HEK293T (cell line): ENCODE measurements around the gene TENT5D.

Experiments
- ARNT ChIP-seq: fragments of 450-650 bp; IDR thresholded peaks from 2 replicates; pipeline ENCODE4 v1.6.1; 2017; ENCODE audit warnings: mild to moderate bottlenecking
- BHLHE40 ChIP-seq: fragments of 450-650 bp; IDR thresholded peaks from 2 replicates; pipeline ENCODE4 v1.6.1; 2016; ENCODE audit warnings: mild to moderate bottlenecking, moderate library complexity, borderline replicate concordance
- CTBP1 ChIP-seq: fragments of 450-650 bp; IDR thresholded peaks from 2 replicates; pipeline ENCODE4 v1.6.1; 2016; ENCODE audit warnings: borderline replicate concordance
- ELF4 ChIP-seq: fragments of 450-650 bp; IDR thresholded peaks from 2 replicates; pipeline ENCODE4 v1.6.1; 2017; ENCODE audit warnings: antibody characterized with exemption
- HDGF ChIP-seq: fragments of 450-650 bp; IDR thresholded peaks from 2 replicates; pipeline ENCODE4 v1.6.1; 2017; ENCODE audit warnings: antibody characterized with exemption, borderline replicate concordance
- L3MBTL2 ChIP-seq: fragments of 450-650 bp; conservative IDR thresholded peaks from 2 replicates; pipeline ENCODE4 v1.6.1; 2016; ENCODE audit warnings: mild to moderate bottlenecking
- SP1 ChIP-seq: fragments of 450-650 bp; IDR thresholded peaks from 2 replicates; pipeline ENCODE4 v1.6.1; 2017
- SUZ12 ChIP-seq: fragments of 450-650 bp; IDR thresholded peaks from 2 replicates; pipeline ENCODE4 v1.6.1; 2016; ENCODE audit warnings: mild to moderate bottlenecking
- TARDBP ChIP-seq: fragments of 450-650 bp; IDR thresholded peaks from 2 replicates; pipeline ENCODE4 v1.6.1; 2016
- ZNF384 ChIP-seq: fragments of 450-650 bp; IDR thresholded peaks from 2 replicates; pipeline ENCODE4 v1.6.1; 2016

DNA sequence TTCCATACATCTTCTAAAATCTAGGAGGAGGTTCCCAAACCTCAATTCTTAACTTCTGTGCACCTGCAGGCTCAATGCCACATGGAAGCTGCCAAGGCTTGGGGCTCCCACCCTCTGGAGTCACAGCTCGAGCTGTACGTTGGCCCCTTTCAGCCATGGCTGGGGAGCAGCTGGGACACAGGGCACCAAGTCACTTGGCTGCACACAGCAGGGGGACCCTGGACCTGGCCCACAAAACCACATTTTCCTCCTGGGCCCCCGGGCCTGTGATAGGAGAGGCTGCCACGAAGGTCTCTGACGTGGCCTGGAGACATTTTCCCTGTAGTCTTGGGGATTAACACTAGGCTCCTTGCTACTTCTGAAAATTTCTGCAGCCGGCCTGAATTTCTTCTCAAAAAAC, 8.2 kb upstream of the TENT5D start:
- TF ChIP-seq BHLHE40 (no peak), SP1 (no peak), ZNF384 (no peak), HDGF (no peak), ARNT (no peak), ELF4 (no peak), TARDBP (no peak), L3MBTL2 (no peak), SUZ12 (no peak), CTBP1 (no peak)
